Ishikawa (cell line): ENCODE data around the gene MOB2.

Source experiments
- FOXM1 ChIP-seq: IDR thresholded peaks from 2 replicates; pipeline ENCODE4 v1.6.1; 2012; ENCODE audit warnings: low read depth, borderline replicate concordance
- TEAD4 ChIP-seq: IDR thresholded peaks from 2 replicates; pipeline ENCODE4 v1.6.1; 2012
- TF ChIP-seq, protein P1 (sequence below): IDR thresholded peaks from 2 replicates; pipeline ENCODE4 v1.6.1; 2012; ENCODE audit warnings: low read depth, mild to moderate bottlenecking
- TF ChIP-seq, protein P2 (sequence below): IDR thresholded peaks from 2 replicates; pipeline ENCODE4 v1.6.1; 2012
- TF ChIP-seq, protein P3 (sequence below): IDR thresholded peaks from 2 replicates; pipeline ENCODE4 v1.6.1; 2012

DNA sequence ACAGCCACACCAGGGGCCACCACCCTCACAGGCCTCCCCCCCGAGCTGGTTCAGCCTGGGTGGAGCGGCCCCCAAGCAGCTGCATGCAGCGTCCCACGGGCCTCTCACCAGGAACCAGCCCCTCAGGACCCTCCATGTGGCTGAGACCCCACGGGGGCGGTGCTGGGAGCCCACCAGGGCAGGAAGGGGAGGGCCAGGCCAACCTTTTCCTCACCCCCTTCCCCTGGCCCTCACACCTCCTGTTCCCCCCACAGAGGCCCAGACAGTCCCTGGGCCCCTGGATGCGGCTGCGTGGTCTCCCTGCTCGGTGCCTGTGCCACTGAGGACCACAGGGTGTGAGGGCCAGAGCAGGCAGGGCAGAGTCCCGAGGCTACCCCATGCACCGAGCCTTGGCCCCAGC lies 46.5 kb downstream of the MOB2 start:
- TF ChIP-seq, protein P1, sequence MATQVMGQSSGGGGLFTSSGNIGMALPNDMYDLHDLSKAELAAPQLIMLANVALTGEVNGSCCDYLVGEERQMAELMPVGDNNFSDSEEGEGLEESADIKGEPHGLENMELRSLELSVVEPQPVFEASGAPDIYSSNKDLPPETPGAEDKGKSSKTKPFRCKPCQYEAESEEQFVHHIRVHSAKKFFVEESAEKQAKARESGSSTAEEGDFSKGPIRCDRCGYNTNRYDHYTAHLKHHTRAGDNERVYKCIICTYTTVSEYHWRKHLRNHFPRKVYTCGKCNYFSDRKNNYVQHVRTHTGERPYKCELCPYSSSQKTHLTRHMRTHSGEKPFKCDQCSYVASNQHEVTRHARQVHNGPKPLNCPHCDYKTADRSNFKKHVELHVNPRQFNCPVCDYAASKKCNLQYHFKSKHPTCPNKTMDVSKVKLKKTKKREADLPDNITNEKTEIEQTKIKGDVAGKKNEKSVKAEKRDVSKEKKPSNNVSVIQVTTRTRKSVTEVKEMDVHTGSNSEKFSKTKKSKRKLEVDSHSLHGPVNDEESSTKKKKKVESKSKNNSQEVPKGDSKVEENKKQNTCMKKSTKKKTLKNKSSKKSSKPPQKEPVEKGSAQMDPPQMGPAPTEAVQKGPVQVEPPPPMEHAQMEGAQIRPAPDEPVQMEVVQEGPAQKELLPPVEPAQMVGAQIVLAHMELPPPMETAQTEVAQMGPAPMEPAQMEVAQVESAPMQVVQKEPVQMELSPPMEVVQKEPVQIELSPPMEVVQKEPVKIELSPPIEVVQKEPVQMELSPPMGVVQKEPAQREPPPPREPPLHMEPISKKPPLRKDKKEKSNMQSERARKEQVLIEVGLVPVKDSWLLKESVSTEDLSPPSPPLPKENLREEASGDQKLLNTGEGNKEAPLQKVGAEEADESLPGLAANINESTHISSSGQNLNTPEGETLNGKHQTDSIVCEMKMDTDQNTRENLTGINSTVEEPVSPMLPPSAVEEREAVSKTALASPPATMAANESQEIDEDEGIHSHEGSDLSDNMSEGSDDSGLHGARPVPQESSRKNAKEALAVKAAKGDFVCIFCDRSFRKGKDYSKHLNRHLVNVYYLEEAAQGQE, result no peak
- TF ChIP-seq, protein P2, sequence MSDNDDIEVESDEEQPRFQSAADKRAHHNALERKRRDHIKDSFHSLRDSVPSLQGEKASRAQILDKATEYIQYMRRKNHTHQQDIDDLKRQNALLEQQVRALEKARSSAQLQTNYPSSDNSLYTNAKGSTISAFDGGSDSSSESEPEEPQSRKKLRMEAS, result no peak
- TF ChIP-seq, protein P3, sequence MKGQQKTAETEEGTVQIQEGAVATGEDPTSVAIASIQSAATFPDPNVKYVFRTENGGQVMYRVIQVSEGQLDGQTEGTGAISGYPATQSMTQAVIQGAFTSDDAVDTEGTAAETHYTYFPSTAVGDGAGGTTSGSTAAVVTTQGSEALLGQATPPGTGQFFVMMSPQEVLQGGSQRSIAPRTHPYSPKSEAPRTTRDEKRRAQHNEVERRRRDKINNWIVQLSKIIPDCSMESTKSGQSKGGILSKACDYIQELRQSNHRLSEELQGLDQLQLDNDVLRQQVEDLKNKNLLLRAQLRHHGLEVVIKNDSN, result no peak
- TF ChIP-seq FOXM1, result no peak
- TF ChIP-seq TEAD4, result no peak
